Caco-2 (cell line): ENCODE results near the gene MRAP. TPM values are rescaled to one million over a fixed set of nuclear protein-coding genes. Genes with fewer than 3 reads are reported as not detected.
"Not testable (repeated sequence)": the region's sequence is repeated elsewhere in the genome, so short reads cannot be mapped to it uniquely, and the experiment has no call there.

Experiments used
- BruUV-seq: library from RNA; stranded (reverse); fragments of 400-500 nt; replicated peaks from 2 replicates; lab custom pipeline; 2021; lab: Mats Ljungman, UMichigan
- CTCF ChIA-PET: fragments of 300-600 bp; sonication (Branson Sonifier 250); formaldehyde crosslinking; loops from one replicate; lab custom pipeline; 2022; ENCODE audit warnings: antibody characterized with exemption; lab: Charles Lee
- POLR2A ChIA-PET: fragments of 300-600 bp; sonication (Branson Sonifier 250); formaldehyde crosslinking; loops from one replicate; lab custom pipeline; 2022; ENCODE audit warnings: antibody characterized with exemption; lab: Charles Lee
- DNase-seq, 2 experiments: peaks; one replicate each; pipeline versions ENCODE4 v3.0.0 to v3.0.0-alpha.2; 2020 to 2022
- H3K27me3 ChIP-seq: replicated peaks from 2 replicates; pipeline ENCODE4 v1.6.0; 2011; ENCODE audit warnings: low read length; ENCODE audit not compliant: control insufficient read depth, insufficient read depth
- H3K36me3 ChIP-seq: 2 replicates; pipeline ENCODE4 v1.5.1; 2011; ENCODE audit warnings: low read length; ENCODE audit not compliant: control insufficient read depth, insufficient read depth
- H3K4me1 ChIP-seq: fragments of 250-450 bp; sonication (Bioruptor Pico); 2 replicates; pipeline ENCODE4 v1.5.1; 2020; ENCODE audit warnings: mild to moderate bottlenecking
- H3K4me3 ChIP-seq: 2 replicates; pipeline ENCODE4 v1.5.1; 2011; ENCODE audit warnings: low read depth, mild to moderate bottlenecking, control low read depth, low read length
- H3K9me3 ChIP-seq: fragments of 250-450 bp; sonication (Bioruptor Pico); 2 replicates; pipeline ENCODE4 v1.5.1; 2020; ENCODE audit warnings: mild to moderate bottlenecking, moderate library complexity
- H3K27ac Mint-ChIP-seq: one replicate; pipeline ENCODE4 v1.8.0; 2022; ENCODE audit warnings: mixed read lengths; ENCODE audit not compliant: unreplicated experiment
- H3K27me3 Mint-ChIP-seq: one replicate; pipeline ENCODE4 v1.8.0; 2022; ENCODE audit warnings: mixed read lengths; ENCODE audit not compliant: insufficient read depth, unreplicated experiment
- H3K36me3 Mint-ChIP-seq: one replicate; pipeline ENCODE4 v1.8.0; 2022; ENCODE audit warnings: mild to moderate bottlenecking, mixed read lengths; ENCODE audit not compliant: insufficient read depth, unreplicated experiment
- H3K4me1 Mint-ChIP-seq: one replicate; pipeline ENCODE4 v1.8.0; 2022; ENCODE audit warnings: low read depth, mixed read lengths; ENCODE audit not compliant: unreplicated experiment
- H3K4me3 Mint-ChIP-seq: one replicate; pipeline ENCODE4 v1.8.0; 2022; ENCODE audit warnings: mild to moderate bottlenecking, moderate library complexity, mixed read lengths; ENCODE audit not compliant: unreplicated experiment
- H3K9me3 Mint-ChIP-seq: one replicate; pipeline ENCODE4 v1.8.0; 2022; ENCODE audit warnings: mixed read lengths; ENCODE audit not compliant: unreplicated experiment
- intact Hi-C: fragments of 100-400 bp; cut with micrococcal nuclease; formaldehyde crosslinking; loops from one replicate; pipeline ENCODE4 v1.10.0; 2022; ENCODE audit not compliant: unreplicated experiment
- total RNA-seq: library from RNA; stranded (reverse); gene quantifications from 2 replicates; pipeline ENCODE4 v1.2.3, GENCODE V29; 2022
- TF ChIP-seq, protein P1 (sequence below), 2 experiments: fragments of 200-600 bp in 1 of 2; IDR thresholded peaks; 1 replicate in 1 of 2; 2 replicates in 1 of 2; pipeline versions ENCODE4 v1.5.1 to v1.8.0; 2011 to 2022; ENCODE audit warnings: antibody characterized with exemption in 1 of 2, control low read depth in 1 of 2, inconsistent platforms in 1 of 2, low read depth in 1 of 2, low read length in 1 of 2, mild to moderate bottlenecking in 1 of 2, moderate library complexity in 1 of 2; ENCODE audit not compliant: insufficient read depth in 1 of 2, severe bottlenecking in 1 of 2, unreplicated experiment in 1 of 2

Gene MRAP
- total RNA-seq, 1 experiment from 2014 or later: not detected

DNA sequence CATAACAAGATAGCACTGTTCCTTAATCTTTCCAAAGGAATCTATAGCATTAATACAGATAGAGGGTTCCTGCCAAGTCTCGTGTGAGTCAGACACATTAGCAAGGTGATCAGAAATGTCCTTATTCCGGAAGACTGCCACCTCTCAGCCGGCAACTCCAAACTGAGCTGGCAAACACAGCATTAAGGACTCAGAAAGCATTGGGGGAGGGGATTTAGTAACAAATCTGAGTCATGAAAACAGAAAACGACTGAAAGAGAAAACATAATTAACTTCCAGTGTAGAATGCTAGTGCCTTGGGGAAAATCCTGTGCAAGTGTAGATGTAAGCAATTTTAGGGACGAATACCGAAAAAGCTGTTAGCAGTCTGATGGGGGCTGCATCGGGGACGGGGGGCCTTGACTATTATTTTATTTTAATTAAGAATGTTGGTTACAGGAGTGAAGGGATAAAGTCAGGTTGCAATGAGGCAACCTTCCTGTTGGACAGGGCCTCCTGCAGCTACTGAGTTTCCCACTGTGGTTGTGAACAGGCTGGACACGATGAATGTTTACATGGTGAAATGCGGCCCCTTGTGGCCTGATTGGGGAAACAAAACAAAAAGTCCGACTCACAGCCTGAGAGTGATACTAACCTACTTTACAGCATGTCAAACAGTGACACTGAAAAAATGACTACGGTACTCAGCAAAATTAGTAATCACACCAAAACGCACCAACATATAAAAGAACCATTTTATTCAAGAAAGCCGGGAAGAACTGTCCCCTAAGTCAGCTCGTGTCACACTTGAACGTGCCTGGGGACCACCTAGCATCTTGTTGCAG, 40.5 kb upstream of the MRAP start:
- BruUV-seq: no TSS peak
- no peak overlapping the region for H3K27ac Mint-ChIP-seq
- DNase-seq: peak; percentile 63 to 72
- CTCF ChIA-PET: interaction anchor here (0.6 to 2.2 kb wide), 6 partner anchors 357 to 477 kb away, joined by 3 to 12 read pairs (median 8); no protein-coding TSS in a partner anchor
- H3K4me3 Mint-ChIP-seq: no peak overlapping the region
- H3K36me3 ChIP-seq: no peaks in the 10 kb centered on the region
- no peaks in the 10 kb centered on the region for H3K9me3 ChIP-seq
- H3K27me3 ChIP-seq: no peaks in the 10 kb centered on the region
- peaks cover 5% of the 10 kb centered on the region for H3K36me3 Mint-ChIP-seq
- H3K4me1 Mint-ChIP-seq: no peaks in the 10 kb centered on the region
- no peak overlapping the region for H3K4me3 ChIP-seq
- H3K9me3 Mint-ChIP-seq: no peaks in the 10 kb centered on the region
- TF ChIP-seq, protein P1, sequence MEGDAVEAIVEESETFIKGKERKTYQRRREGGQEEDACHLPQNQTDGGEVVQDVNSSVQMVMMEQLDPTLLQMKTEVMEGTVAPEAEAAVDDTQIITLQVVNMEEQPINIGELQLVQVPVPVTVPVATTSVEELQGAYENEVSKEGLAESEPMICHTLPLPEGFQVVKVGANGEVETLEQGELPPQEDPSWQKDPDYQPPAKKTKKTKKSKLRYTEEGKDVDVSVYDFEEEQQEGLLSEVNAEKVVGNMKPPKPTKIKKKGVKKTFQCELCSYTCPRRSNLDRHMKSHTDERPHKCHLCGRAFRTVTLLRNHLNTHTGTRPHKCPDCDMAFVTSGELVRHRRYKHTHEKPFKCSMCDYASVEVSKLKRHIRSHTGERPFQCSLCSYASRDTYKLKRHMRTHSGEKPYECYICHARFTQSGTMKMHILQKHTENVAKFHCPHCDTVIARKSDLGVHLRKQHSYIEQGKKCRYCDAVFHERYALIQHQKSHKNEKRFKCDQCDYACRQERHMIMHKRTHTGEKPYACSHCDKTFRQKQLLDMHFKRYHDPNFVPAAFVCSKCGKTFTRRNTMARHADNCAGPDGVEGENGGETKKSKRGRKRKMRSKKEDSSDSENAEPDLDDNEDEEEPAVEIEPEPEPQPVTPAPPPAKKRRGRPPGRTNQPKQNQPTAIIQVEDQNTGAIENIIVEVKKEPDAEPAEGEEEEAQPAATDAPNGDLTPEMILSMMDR (IDR thresholded peaks at IDR 0.05; ENCODE audit: insufficient read depth in 1 of 2, low read depth in 1 of 2, low read length in 1 of 2, severe bottlenecking in 1 of 2, unreplicated experiment in 1 of 2): peak; percentile 67 to 76
- peaks cover 14% of the 10 kb centered on the region for H3K27me3 Mint-ChIP-seq
- POLR2A ChIA-PET: no interaction called here
- no peaks in the 10 kb centered on the region for H3K4me1 ChIP-seq
- intact Hi-C loops: loop anchor here (1.0 to 10.0 kb wide), 4 partner anchors 263 to 477 kb away; no protein-coding TSS in a partner anchor

DNA sequence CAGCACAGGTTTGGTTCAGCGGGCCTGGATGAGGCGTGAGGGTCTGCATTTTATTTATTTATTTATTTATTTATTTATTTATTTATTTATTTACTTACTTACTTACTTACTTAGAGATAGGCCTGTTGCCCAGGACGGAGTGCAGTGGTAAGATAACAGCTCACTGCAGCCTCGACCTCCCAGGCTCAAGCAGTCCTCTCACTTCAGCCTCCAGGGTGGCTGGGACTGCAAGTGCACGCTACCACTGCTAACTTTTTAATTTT, 39.9 kb upstream of the MRAP start:
- H3K27me3 Mint-ChIP-seq: peaks cover 14% of the 10 kb centered on the region
- POLR2A ChIA-PET, H3K4me1 Mint-ChIP-seq, H3K4me3 ChIP-seq, H3K9me3 ChIP-seq, BruUV-seq, H3K4me3 Mint-ChIP-seq, H3K27ac Mint-ChIP-seq, DNase-seq, H3K27me3 ChIP-seq, H3K36me3 Mint-ChIP-seq, H3K4me1 ChIP-seq, H3K9me3 Mint-ChIP-seq, H3K36me3 ChIP-seq: not testable (repeated sequence)
- CTCF ChIA-PET: interaction anchor here (0.9 to 1.0 kb wide), 2 partner anchors 358 to 472 kb away, joined by 3 to 8 read pairs; no protein-coding TSS in a partner anchor
- intact Hi-C loops: loop anchor here (1.0 to 10.0 kb wide), 4 partner anchors 264 to 477 kb away; no protein-coding TSS in a partner anchor

DNA sequence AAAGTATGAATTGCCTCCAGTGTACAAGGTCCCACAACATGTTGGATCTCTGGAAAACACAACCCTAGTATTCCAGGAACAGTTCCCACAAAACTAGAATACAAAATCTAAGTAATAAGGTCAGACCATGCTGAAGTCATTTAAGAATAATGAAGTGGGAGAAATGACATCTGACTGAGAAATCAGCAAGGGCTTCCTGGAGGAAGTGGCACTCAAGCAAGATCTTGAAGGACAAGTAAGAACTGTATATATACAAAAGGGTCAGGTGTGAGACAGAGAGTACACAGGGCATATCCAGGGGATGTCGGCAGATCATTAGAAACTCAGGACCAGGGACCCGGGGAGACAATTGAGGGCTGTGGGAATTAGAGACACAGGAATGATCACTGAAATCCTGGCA, 38.5 kb upstream of the MRAP start:
- intact Hi-C loops: no loop called here
- no peaks in the 10 kb centered on the region for H3K9me3 Mint-ChIP-seq
- CTCF ChIA-PET: interaction anchor here (0.8 kb wide), 1 partner anchor 474 kb away, joined by 3 read pairs; no protein-coding TSS in a partner anchor

More for the DNA sequence above, 38.5 kb upstream of the MRAP start:
- no peak overlapping the region for H3K27ac Mint-ChIP-seq
- peaks cover 5% of the 10 kb centered on the region for H3K36me3 Mint-ChIP-seq
- no TSS peak for BruUV-seq
- no peaks in the 10 kb centered on the region for H3K4me1 Mint-ChIP-seq
- no peak overlapping the region for H3K4me3 Mint-ChIP-seq
- POLR2A ChIA-PET: no interaction called here
- Histone ChIP-seq H3K9me3 (no peaks in the 10 kb centered on the region), H3K4me1 (no peaks in the 10 kb centered on the region), H3K27me3 (no peaks in the 10 kb centered on the region), H3K4me3 (no peak overlapping the region), H3K36me3 (no peaks in the 10 kb centered on the region)
- TF ChIP-seq, protein P1 (IDR thresholded peaks at IDR 0.05; ENCODE audit: insufficient read depth in 1 of 2, low read depth in 1 of 2, low read length in 1 of 2, severe bottlenecking in 1 of 2, unreplicated experiment in 1 of 2): no peak
- peaks cover 11% of the 10 kb centered on the region for H3K27me3 Mint-ChIP-seq
- no peak for DNase-seq
